Gastrocnemius medialis (tissue), 4 donors: ENCODE data around the gene WFS1.

ENCODE experiments used
- CTCF ChIP-seq, 5 experiments: fragments of 450-650 bp in 3 of 5; fragments of 200-600 bp in 2 of 5; sonication (generic) in 2 of 5; IDR thresholded peaks in 4 of 5; conservative IDR thresholded peaks in 1 of 5; 1 replicate in 4 of 5; 2 replicates in 1 of 5; pipeline ENCODE4 v1.5.1; 2016 to 2019; ENCODE audit warnings: antibody characterized with exemption in 5 of 5, mild to moderate bottlenecking in 3 of 5, moderate library complexity in 3 of 5
- POLR2A ChIP-seq, 2 donors: fragments of 450-650 bp; IDR thresholded peaks; one replicate each; pipeline ENCODE4 v1.6.1; 2017; ENCODE audit warnings: antibody characterized with exemption in 2 of 2, mild to moderate bottlenecking in 2 of 2, moderate library complexity in 2 of 2

- TF ChIP-seq CTCF (IDR thresholded peaks at IDR 0.05 in 4 of 5, conservative IDR thresholded peaks at IDR 0.05 in 1 of 5), result no peak
- no peak for TF ChIP-seq POLR2A (IDR thresholded peaks at IDR 0.05)
Measured at GRCh38 chr4:6309777-6310176, 40.1 kb downstream of the WFS1 start.
